GM21576 (cell line): ENCODE data around the gene ACTL8.
"Not testable (repeated sequence)": the region's sequence is repeated elsewhere in the genome, so short reads cannot be mapped to it uniquely, and the experiment has no call there.

Source experiments
- ATAC-seq: cut with Tn5 transposase; IDR thresholded peaks from one replicate; pipeline ENCODE4 v1.9.1; 2021; ENCODE audit warnings: mild to moderate bottlenecking, moderate library complexity; ENCODE audit not compliant: unreplicated experiment

Gene ACTL8

DNA sequence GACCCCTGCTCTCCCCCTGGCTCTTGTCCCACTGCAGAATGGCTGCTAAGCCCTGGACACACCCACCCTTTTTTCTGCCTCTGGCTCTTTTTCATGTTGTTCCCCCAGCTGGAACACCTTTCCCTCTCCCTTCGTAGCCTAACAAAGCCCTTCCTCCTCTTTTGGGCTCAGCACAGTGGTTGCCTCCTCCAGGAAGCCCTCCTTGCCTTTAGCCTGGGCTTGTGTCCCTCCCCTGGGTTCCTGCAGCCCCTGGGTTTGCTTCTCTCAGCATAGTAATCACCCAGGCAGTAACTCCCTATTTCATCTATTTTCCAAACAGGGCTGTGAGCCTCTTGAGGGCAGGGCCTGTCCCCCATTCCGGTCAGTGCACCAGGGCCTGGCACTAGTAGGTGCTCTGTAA lies 19.8 kb upstream of the ACTL8 start:
- no peak for ATAC-seq

- no peak for ATAC-seq
Observed at GRCh38 chr1:17735793-17736192, 19.3 kb upstream of the ACTL8 start.

GRCh38 chr1:17736625-17737024 lies 18.5 kb upstream of the ACTL8 start:
- ATAC-seq, result no peak

DNA sequence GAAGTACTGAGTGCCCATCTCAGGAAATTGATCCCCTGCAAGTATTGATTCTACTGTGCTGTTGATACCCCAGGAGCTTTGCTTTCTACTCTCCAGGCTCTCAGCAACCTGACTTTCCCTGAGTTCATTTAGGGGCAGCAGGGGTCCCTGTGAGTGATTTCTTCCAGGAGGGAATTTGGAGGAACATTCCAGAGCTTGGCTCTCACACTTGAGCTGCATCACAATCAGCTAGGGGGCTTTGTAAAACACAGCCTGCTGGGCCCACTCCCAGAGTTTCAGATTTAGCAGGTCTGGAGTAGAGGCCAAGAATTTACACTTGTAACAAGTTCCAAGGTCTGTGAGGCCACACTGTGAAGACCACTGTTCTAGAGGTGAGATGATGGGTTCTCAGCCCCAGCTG lies 16.1 kb upstream of the ACTL8 start:
- ATAC-seq, result no peak

DNA sequence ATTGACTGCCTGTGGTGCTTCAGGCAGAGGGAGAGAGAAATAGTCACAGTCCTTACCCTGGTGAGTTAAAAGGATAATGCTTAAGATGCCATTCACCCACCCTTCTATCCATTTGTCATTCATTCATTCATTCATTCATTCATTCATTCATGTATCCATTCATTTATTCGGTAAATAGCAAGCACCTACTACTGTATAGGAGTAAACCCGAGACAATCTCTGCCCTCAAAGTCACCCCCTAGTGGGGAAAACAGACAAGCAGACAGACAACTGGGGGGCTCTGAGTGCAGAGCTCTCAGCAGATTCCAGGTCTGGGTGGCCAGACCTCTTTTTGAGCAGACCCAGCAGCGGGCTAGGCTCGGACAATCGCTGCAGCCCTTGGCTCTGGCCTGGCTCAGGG lies 14.1 kb upstream of the ACTL8 start:
- no peak for ATAC-seq

- no peak for ATAC-seq
Observed at GRCh38 chr1:17742583-17742982, 12.6 kb upstream of the ACTL8 start.

- ATAC-seq, result no peak
Observed at GRCh38 chr1:17743008-17743647, 12.0 kb upstream of the ACTL8 start.

- no peak for ATAC-seq
Observed at GRCh38 chr1:17743925-17744324, 11.2 kb upstream of the ACTL8 start.

DNA sequence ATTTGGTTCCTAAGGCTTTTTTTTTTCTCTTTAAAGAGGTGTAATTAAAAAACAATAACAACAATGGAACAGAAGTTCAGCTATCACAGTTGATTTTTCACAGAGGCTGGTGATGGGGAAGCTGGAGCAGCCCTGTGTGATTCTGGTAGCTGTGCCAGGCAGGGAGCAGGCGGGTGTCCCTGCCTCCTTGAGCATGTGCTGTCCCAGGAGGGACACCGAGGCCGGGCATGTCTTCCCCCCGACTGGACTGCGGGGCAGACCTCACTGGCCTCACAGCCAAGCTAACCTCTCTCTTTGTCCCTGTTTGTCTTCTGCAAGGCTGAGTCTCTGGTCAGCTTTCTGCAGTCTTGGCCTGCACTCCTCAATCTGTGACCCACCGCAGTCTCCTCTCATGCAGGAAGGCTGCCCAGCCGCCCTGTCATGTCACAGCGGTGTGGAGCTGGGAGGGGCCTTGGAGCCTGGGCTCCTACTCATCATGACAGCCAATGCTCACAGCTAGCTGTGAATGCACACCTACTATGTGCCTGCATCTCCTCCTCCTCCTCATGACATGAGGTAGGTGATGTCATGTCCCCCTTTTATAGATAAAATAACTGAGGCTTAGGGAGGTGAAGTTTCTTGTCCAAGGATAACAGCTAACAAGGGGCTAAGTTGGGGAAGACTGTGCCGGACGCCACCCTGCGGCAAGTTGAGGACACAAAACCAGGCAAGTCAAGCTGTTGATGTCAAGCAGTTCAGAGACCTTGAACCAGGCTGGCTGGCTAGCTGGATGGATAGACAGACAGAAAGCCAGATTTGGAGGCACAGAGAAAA lies 10.3 kb upstream of the ACTL8 start:
- no peak for ATAC-seq

GRCh38 chr1:17745479-17745955 lies 9.6 kb upstream of the ACTL8 start:
- ATAC-seq, result no peak

DNA sequence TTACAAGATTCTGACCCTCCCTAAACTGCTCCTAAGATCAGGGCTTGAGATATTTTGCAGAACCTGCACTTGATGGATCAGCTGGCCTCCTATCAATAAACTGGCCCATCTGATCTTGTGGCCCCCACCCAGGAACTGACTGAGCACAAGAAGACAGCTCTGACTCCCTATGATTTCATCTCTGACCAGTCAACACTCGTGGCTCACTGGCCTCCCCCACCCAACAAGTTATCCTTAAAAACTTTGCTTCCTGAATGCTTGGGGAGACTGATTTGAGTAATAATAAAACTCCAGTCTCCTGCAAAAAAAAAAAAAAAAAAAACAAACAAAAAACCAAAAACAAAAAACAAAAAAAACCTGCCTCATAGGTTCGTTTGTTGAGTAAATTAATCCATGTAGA lies 8.9 kb upstream of the ACTL8 start:
- not testable (repeated sequence) for ATAC-seq

DNA sequence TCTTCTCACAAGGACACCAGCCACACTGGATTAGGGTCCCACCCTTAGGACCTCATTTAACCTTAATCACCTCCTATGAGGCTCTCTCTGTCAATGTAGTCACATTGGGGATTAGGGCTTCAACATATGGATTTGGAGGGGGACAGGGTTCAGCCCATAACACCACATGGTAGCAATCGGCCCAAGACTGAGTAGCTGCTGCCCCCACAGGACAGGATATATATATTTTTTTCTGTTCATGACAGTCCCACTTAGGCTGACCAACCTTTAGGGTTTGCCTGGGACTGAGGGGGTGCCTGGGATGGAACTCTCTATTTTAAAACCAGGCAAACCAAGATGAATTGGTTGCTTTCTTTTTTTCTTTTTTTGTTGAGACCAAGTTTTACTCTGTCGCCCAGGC lies 8.2 kb upstream of the ACTL8 start:
- no peak for ATAC-seq

DNA sequence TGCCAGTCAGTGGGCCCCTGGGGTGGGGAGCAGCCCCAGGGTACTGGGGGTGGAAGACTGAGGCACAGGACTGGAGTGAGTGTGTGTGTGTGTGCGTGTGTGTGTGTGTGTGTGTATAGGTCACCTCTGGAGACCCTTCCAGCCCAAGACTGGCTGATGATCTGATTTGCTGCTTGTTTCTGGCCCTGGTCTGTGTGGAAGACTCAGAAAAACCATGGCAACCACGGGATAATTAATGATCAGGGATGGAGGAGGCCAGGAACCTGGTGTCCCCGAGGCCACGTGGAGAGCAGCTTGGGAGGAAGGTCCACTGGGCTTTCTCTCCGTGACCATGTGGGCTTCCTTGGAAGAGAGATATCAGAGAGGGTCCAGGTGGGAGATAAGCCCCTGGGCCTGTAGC lies 4.8 kb upstream of the ACTL8 start:
- ATAC-seq, result no peak

- no peak for ATAC-seq
Observed at GRCh38 chr1:17752356-17752755, 2.8 kb upstream of the ACTL8 start.

DNA sequence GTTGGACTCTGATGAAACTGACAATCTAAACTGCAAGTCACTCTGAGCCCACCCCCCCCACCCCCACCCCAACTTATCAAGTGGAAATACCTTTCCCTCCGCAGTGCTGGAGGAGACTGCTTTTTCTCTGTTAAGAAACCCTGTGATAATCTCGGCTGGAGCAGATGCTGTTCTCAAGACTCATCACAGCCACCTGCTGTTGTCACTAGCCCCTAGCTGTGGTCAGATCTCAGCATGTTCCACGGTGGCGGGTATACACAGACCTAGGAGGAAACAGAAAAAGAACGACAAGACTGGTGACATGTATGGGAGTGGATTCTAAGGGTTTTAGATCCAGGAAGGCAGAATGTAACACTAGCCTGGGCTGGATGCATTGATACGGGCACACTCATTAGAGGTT lies 2.3 kb downstream of the ACTL8 start:
- ATAC-seq, result no peak

GRCh38 chr1:17759114-17759513 lies 4.0 kb downstream of the ACTL8 start:
- no peak for ATAC-seq

DNA sequence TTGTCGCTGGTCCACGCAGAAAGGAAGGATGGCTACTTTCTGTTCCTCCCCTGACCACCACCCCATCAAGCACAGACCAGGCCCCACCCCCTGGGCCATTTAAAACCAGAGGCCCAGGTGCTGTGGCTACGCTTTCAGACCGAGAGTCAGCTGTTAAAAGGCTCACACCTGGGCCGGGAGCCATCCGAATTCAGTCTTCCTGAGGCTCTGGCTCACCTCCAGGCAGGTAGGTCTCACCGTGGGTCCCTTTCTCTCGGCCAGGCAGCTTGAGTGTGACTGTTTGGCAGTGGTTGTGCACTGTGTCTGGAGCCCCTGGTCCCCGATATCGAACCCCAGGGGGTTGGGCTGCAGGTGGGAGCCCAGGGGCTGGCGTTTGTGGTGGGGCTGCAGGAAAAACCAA lies 7.2 kb downstream of the ACTL8 start:
- no peak for ATAC-seq

GRCh38 chr1:17763417-17763816 lies 8.3 kb downstream of the ACTL8 start:
- ATAC-seq, result no peak

DNA sequence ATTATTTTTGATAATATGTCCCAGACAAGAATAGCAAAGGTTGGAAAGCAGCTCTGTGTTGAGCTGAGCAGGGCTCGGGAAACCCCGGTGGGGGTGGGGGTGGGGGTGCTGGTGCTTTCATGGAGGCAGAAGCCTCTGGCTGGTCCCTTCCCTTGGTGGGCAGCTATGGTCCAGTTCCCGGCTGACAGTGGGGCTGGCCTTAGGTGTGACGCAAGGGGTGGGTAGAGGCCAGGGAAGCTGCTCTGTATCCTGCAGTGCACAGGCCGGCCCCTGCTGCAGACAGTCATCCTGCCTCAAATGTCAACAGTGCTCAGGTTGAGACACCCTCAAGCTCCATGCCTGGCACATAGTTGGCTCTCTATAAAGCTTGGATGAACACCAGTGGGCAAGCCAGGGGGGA lies 8.9 kb downstream of the ACTL8 start:
- ATAC-seq, result no peak

GRCh38 chr1:17764591-17764990 lies 9.5 kb downstream of the ACTL8 start:
- ATAC-seq, result no peak

DNA sequence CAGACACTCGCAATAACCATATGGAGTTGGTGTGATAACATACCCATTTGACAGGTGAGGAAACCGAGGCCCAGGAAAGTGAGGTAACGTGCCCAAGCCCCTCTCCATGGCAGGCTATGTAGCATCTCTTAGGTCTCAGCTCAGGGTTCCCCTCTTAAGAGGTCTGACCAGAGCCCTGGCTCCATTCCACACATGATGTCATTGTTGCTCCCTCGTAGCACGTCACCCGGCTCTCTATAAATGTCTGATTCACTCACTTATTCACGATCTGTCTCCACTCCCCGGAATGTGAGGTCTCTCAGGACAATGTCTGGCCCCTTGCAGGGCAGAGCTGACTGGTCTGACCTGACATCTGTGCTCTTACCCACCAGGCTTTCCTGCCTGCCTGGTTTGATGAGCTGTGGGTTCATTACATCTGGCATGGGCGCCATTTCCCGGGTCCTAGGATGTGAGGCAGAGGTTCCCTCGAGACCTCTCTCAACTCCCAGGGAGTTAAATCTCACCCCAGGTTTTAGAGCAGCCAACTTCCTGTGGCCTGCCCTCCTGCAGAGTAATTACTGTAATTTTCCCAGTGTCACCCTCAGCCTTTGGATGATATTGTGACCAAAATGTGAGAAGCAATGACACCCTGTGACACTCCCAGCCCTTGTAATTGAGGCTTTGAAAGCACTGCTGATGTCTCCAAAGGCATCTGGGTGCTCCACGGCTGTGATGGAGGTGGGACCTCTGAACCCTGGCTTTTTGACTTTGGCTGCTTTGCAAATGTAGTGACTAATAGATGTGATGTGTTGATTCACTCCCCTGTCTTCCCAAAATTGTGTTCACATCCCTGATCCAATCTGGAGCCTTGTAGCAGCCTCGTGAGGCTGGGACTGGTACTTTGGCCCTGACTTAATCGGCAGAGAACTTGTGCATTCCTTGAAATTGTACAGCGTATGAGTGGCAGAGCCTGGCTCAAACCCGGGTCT lies 10.6 kb downstream of the ACTL8 start:
- no peak for ATAC-seq
